Loucy (cell line): ENCODE measurements around the gene ZYX.

Experiments used
- H2AFZ ChIP-seq: fragments of 200-600 bp; sonication (generic); 2 replicates; pipeline ENCODE4 v1.6.0; 2016; ENCODE audit warnings: antibody characterized with exemption, mild to moderate bottlenecking, low read length, moderate library complexity
- H3F3A ChIP-seq: fragments of 200-600 bp; 2 replicates; pipeline ENCODE4 v1.6.0; 2016; ENCODE audit warnings: antibody characterized with exemption, low read depth, mild to moderate bottlenecking
- H3K27me3 ChIP-seq: fragments of 200-600 bp; sonication (generic); 2 replicates; pipeline ENCODE4 v1.6.1; 2014; ENCODE audit warnings: low read length, mild to moderate bottlenecking; ENCODE audit not compliant: insufficient read depth, poor library complexity, severe bottlenecking
- H3K36me3 ChIP-seq: fragments of 200-600 bp; sonication (generic); 2 replicates; pipeline ENCODE4 v1.6.1; 2016; ENCODE audit warnings: low read length; ENCODE audit not compliant: insufficient read depth
- H3K4me1 ChIP-seq: fragments of 200-600 bp; sonication (generic); 2 replicates; pipeline ENCODE4 v1.5.1; 2014; ENCODE audit warnings: low read length, mild to moderate bottlenecking; ENCODE audit not compliant: insufficient read depth, poor library complexity, severe bottlenecking
- H3K4me2 ChIP-seq: fragments of 200-600 bp; sonication (generic); 2 replicates; pipeline ENCODE4 v1.6.0; 2014; ENCODE audit warnings: antibody characterized with exemption, low read length, low read depth, mild to moderate bottlenecking; ENCODE audit not compliant: poor library complexity, severe bottlenecking
- H3K4me3 ChIP-seq: fragments of 200-600 bp; sonication (generic); 2 replicates; pipeline ENCODE4 v1.5.1; 2014; ENCODE audit warnings: low read length, mild to moderate bottlenecking, mixed read lengths; ENCODE audit not compliant: poor library complexity, severe bottlenecking
- H3K79me2 ChIP-seq: fragments of 200-600 bp; sonication (generic); 2 replicates; pipeline ENCODE4 v1.6.1; 2014; ENCODE audit warnings: low read length; ENCODE audit not compliant: insufficient read depth
- H3K9ac ChIP-seq: fragments of 200-600 bp; sonication (generic); 2 replicates; pipeline ENCODE4 v1.6.0; 2014; ENCODE audit warnings: mild to moderate bottlenecking, low read depth, low read length, moderate library complexity; ENCODE audit not compliant: poor library complexity, severe bottlenecking
- H3K9me2 ChIP-seq: fragments of 200-600 bp; sonication (generic); replicated peaks from 2 replicates; pipeline ENCODE4 v1.6.1; 2016; ENCODE audit warnings: low read depth, low read length, mixed read lengths
- H3K9me3 ChIP-seq: fragments of 200-600 bp; sonication (generic); 2 replicates; pipeline ENCODE4 v1.6.1; 2014; ENCODE audit warnings: mild to moderate bottlenecking, antibody characterized with exemption, low read length, low read depth; ENCODE audit not compliant: insufficient read depth
- H4K20me1 ChIP-seq: fragments of 200-600 bp; sonication (generic); 2 replicates; pipeline ENCODE4 v1.6.0; 2014; ENCODE audit warnings: antibody characterized with exemption, low read length, mild to moderate bottlenecking; ENCODE audit not compliant: insufficient read depth, poor library complexity, severe bottlenecking
- EZH2phosphoT487 ChIP-seq: fragments of 200-600 bp; IDR thresholded peaks from 2 replicates; pipeline ENCODE4 v1.6.1; 2018; ENCODE audit warnings: antibody characterized with exemption, mild to moderate bottlenecking, moderate library complexity, borderline replicate concordance
- TF ChIP-seq, protein P1 (sequence below): fragments of 200-600 bp; sonication (generic); conservative IDR thresholded peaks from 2 replicates; pipeline ENCODE4 v1.5.1; 2014; ENCODE audit warnings: mild to moderate bottlenecking, antibody characterized with exemption, low read length

The ZYX gene

GRCh38 chr7:143351574-143351973, 29.6 kb upstream of the ZYX start:
- Histone ChIP-seq H3K9me2 (no peaks in the 10 kb centered on the region), H3K79me2 (no peaks in the 10 kb centered on the region), H3K36me3 (no peaks in the 10 kb centered on the region), H3K9ac (no peak overlapping the region), H3K27me3 (no peaks in the 10 kb centered on the region), H3K9me3 (no peaks in the 10 kb centered on the region), H4K20me1 (no peaks in the 10 kb centered on the region), H2AFZ (no peak overlapping the region), H3K4me3 (no peak overlapping the region), H3F3A (no peaks in the 10 kb centered on the region), H3K4me2 (no peak overlapping the region), H3K4me1 (no peaks in the 10 kb centered on the region)
- TF ChIP-seq, protein P1, sequence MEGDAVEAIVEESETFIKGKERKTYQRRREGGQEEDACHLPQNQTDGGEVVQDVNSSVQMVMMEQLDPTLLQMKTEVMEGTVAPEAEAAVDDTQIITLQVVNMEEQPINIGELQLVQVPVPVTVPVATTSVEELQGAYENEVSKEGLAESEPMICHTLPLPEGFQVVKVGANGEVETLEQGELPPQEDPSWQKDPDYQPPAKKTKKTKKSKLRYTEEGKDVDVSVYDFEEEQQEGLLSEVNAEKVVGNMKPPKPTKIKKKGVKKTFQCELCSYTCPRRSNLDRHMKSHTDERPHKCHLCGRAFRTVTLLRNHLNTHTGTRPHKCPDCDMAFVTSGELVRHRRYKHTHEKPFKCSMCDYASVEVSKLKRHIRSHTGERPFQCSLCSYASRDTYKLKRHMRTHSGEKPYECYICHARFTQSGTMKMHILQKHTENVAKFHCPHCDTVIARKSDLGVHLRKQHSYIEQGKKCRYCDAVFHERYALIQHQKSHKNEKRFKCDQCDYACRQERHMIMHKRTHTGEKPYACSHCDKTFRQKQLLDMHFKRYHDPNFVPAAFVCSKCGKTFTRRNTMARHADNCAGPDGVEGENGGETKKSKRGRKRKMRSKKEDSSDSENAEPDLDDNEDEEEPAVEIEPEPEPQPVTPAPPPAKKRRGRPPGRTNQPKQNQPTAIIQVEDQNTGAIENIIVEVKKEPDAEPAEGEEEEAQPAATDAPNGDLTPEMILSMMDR: no peak
- TF ChIP-seq EZH2phosphoT487: no peak

- Histone ChIP-seq H3F3A (no peaks in the 10 kb centered on the region), H3K9me3 (no peaks in the 10 kb centered on the region), H4K20me1 (no peaks in the 10 kb centered on the region), H3K79me2 (no peaks in the 10 kb centered on the region), H3K4me2 (no peak overlapping the region), H3K27me3 (no peaks in the 10 kb centered on the region), H3K9me2 (no peaks in the 10 kb centered on the region), H3K9ac (no peak overlapping the region), H3K36me3 (no peaks in the 10 kb centered on the region), H3K4me1 (no peaks in the 10 kb centered on the region), H2AFZ (no peak overlapping the region), H3K4me3 (no peak overlapping the region)
- TF ChIP-seq, protein P1: no peak
- TF ChIP-seq EZH2phosphoT487: no peak
These were observed 28.6 kb upstream of the ZYX start for GRCh38 chr7:143352531-143353002.

- H3K9ac ChIP-seq: no peak overlapping the region
- TF ChIP-seq, protein P1: no peak
- no peak for TF ChIP-seq EZH2phosphoT487
- H2AFZ ChIP-seq: no peak overlapping the region
- no peaks in the 10 kb centered on the region for H3K9me3 ChIP-seq
- no peaks in the 10 kb centered on the region for H4K20me1 ChIP-seq
- no peaks in the 10 kb centered on the region for H3K79me2 ChIP-seq
- H3K4me3 ChIP-seq: no peak overlapping the region
- H3F3A ChIP-seq: no peaks in the 10 kb centered on the region
- H3K36me3 ChIP-seq: no peaks in the 10 kb centered on the region
- no peaks in the 10 kb centered on the region for H3K27me3 ChIP-seq
- no peaks in the 10 kb centered on the region for H3K4me1 ChIP-seq
- H3K9me2 ChIP-seq: no peaks in the 10 kb centered on the region
- H3K4me2 ChIP-seq: no peak overlapping the region
These were observed 26.8 kb upstream of the ZYX start for GRCh38 chr7:143354376-143354775.
